HEK293 (cell line): ENCODE results near the gene CHRNE.

ENCODE experiments used
- CTCF ChIA-PET: fragments of 350-600 bp; formaldehyde crosslinking; extraction: SDS; loops from one replicate; lab custom pipeline; 2021; ENCODE audit warnings: antibody characterized with exemption; lab: Yijun Ruan, JAX
- POLR2A ChIA-PET: fragments of 300-600 bp; formaldehyde crosslinking; extraction: SDS; loops from one replicate; lab custom pipeline; 2020; ENCODE audit warnings: antibody characterized with exemption, inconsistent platforms; lab: Yijun Ruan, JAX
- H3K27ac ChIP-seq: fragments of 200-500 bp; sonication (Bioruptor generic); 2 replicates; pipeline ENCODE4 v1.5.1; 2014; ENCODE audit warnings: low read depth, low read length, control low read depth, inconsistent platforms; ENCODE audit errors: extremely low read depth
- H3K36me3 ChIP-seq, 2 experiments: fragments of 200-500 bp in 1 of 2; sonication (Bioruptor generic) in 1 of 2; 1 replicate in 1 of 2; 2 replicates in 1 of 2; pipeline ENCODE4 v1.5.1; 2014 to 2017; ENCODE audit warnings: inconsistent platforms in 2 of 2, low read length in 2 of 2; ENCODE audit not compliant: control insufficient read depth in 2 of 2, insufficient read depth in 1 of 2
- H3K4me1 ChIP-seq: fragments of 200-500 bp; sonication (Bioruptor generic); 2 replicates; pipeline ENCODE4 v1.5.1; 2014; ENCODE audit warnings: mild to moderate bottlenecking, low read length, inconsistent platforms; ENCODE audit not compliant: control insufficient read depth, insufficient read depth
- H3K4me3 ChIP-seq: 2 replicates; pipeline ENCODE4 v1.5.1; 2011; ENCODE audit warnings: low read depth, mild to moderate bottlenecking, control low read depth, low read length, moderate library complexity
- H3K9me3 ChIP-seq: fragments of 200-500 bp; sonication (Bioruptor generic); 2 replicates; pipeline ENCODE4 v1.5.1; 2014; ENCODE audit warnings: low read depth, low read length, inconsistent platforms; ENCODE audit not compliant: control insufficient read depth, insufficient read depth
- BCL11A ChIP-seq: fragments of 450-650 bp; formaldehyde crosslinking; IDR thresholded peaks from 2 replicates; pipeline ENCODE4 v1.5.1; 2016; ENCODE audit warnings: low read depth, missing biosample characterization, missing genetic modification characterization
- GFI1B ChIP-seq: fragments of 450-650 bp; formaldehyde crosslinking; IDR thresholded peaks from 2 replicates; pipeline ENCODE4 v1.5.1; 2016; ENCODE audit warnings: missing biosample characterization, missing genetic modification characterization
- GLI4 ChIP-seq: fragments of 450-650 bp; formaldehyde crosslinking; IDR thresholded peaks from 2 replicates; pipeline ENCODE4 v1.5.1; 2016; ENCODE audit warnings: missing biosample characterization, missing genetic modification characterization
- HOXA7 ChIP-seq: sonication (generic); formaldehyde crosslinking; IDR thresholded peaks from 2 replicates; pipeline ENCODE4 v1.8.1; 2022; ENCODE audit warnings: missing genetic modification reagents, borderline replicate concordance
- MYNN ChIP-seq: fragments of 450-650 bp; formaldehyde crosslinking; IDR thresholded peaks from 2 replicates; pipeline ENCODE4 v1.5.1; 2016; ENCODE audit warnings: missing biosample characterization, missing genetic modification characterization, borderline replicate concordance
- PRDM1 ChIP-seq: fragments of 450-650 bp; formaldehyde crosslinking; IDR thresholded peaks from 2 replicates; pipeline ENCODE4; 2016; ENCODE audit warnings: missing biosample characterization, missing genetic modification characterization
- ZBTB17 ChIP-seq: fragments of 450-650 bp; formaldehyde crosslinking; IDR thresholded peaks from 2 replicates; pipeline ENCODE4 v1.5.1; 2016; ENCODE audit warnings: missing biosample characterization, missing genetic modification characterization
- ZFHX2 ChIP-seq: fragments of 450-650 bp; formaldehyde crosslinking; conservative IDR thresholded peaks from 2 replicates; pipeline ENCODE4 v1.5.1; 2016; ENCODE audit warnings: missing biosample characterization, missing genetic modification characterization
- ZIC2 ChIP-seq: fragments of 450-650 bp; formaldehyde crosslinking; IDR thresholded peaks from 2 replicates; pipeline ENCODE4 v1.5.1; 2016; ENCODE audit warnings: missing biosample characterization, missing genetic modification characterization
- ZNF138 ChIP-seq: fragments of 450-650 bp; formaldehyde crosslinking; IDR thresholded peaks from 2 replicates; pipeline ENCODE4 v1.5.1; 2016; ENCODE audit warnings: missing biosample characterization, missing genetic modification characterization, borderline replicate concordance
- ZNF174 ChIP-seq: fragments of 450-650 bp; formaldehyde crosslinking; IDR thresholded peaks from 2 replicates; pipeline ENCODE4 v1.5.0; 2017; ENCODE audit warnings: missing biosample characterization, mild to moderate bottlenecking, missing genetic modification characterization
- ZNF175 ChIP-seq: fragments of 450-650 bp; formaldehyde crosslinking; IDR thresholded peaks from 2 replicates; pipeline ENCODE4 v1.5.1; 2016; ENCODE audit warnings: missing biosample characterization, missing genetic modification characterization
- ZNF24 ChIP-seq: fragments of 450-650 bp; formaldehyde crosslinking; IDR thresholded peaks from 2 replicates; pipeline ENCODE4 v1.5.1; 2016; ENCODE audit warnings: missing biosample characterization, missing genetic modification characterization
- ZNF248 ChIP-seq: fragments of 450-650 bp; formaldehyde crosslinking; IDR thresholded peaks from 2 replicates; pipeline ENCODE4 v1.5.1; 2017; ENCODE audit warnings: missing biosample characterization, missing genetic modification characterization
- ZNF266 ChIP-seq: fragments of 450-650 bp; formaldehyde crosslinking; IDR thresholded peaks from 2 replicates; pipeline ENCODE4 v1.5.1; 2016; ENCODE audit warnings: missing biosample characterization, missing genetic modification characterization, low read depth
- ZNF302 ChIP-seq: fragments of 450-650 bp; formaldehyde crosslinking; IDR thresholded peaks from 2 replicates; pipeline ENCODE4 v1.5.1; 2016; ENCODE audit warnings: missing biosample characterization, missing genetic modification characterization, low read depth
- ZNF341 ChIP-seq: fragments of 450-650 bp; formaldehyde crosslinking; IDR thresholded peaks from 2 replicates; pipeline ENCODE4; 2016; ENCODE audit warnings: low read depth, missing biosample characterization, missing genetic modification characterization
- ZNF404 ChIP-seq: fragments of 450-650 bp; formaldehyde crosslinking; IDR thresholded peaks from 2 replicates; pipeline ENCODE4 v1.5.1; 2017; ENCODE audit warnings: missing biosample characterization, missing genetic modification characterization
- ZNF529 ChIP-seq: fragments of 450-650 bp; formaldehyde crosslinking; IDR thresholded peaks from 2 replicates; pipeline ENCODE4 v1.5.1; 2017; ENCODE audit warnings: missing genetic modification characterization, missing biosample characterization; ENCODE audit not compliant: insufficient replicate concordance
- ZNF530 ChIP-seq: fragments of 450-650 bp; formaldehyde crosslinking; IDR thresholded peaks from 2 replicates; pipeline ENCODE4 v1.5.1; 2016; ENCODE audit warnings: low read depth, missing biosample characterization, missing genetic modification characterization
- ZNF544 ChIP-seq: fragments of 450-650 bp; formaldehyde crosslinking; IDR thresholded peaks from 2 replicates; pipeline ENCODE4 v1.5.0; 2017; ENCODE audit warnings: missing biosample characterization, missing genetic modification characterization
- ZNF600 ChIP-seq: fragments of 450-650 bp; formaldehyde crosslinking; IDR thresholded peaks from 2 replicates; pipeline ENCODE4 v1.5.1; 2016; ENCODE audit warnings: missing biosample characterization, missing genetic modification characterization
- ZNF660 ChIP-seq: fragments of 450-650 bp; IDR thresholded peaks from 2 replicates; pipeline ENCODE4 v1.5.1; 2018; ENCODE audit warnings: missing biosample characterization, mild to moderate bottlenecking, missing genetic modification characterization
- ZNF837 ChIP-seq: fragments of 450-650 bp; formaldehyde crosslinking; IDR thresholded peaks from 2 replicates; pipeline ENCODE4 v1.5.1; 2016; ENCODE audit warnings: missing biosample characterization, missing genetic modification characterization
- TF ChIP-seq, protein P1 (sequence below): fragments of 450-650 bp; formaldehyde crosslinking; IDR thresholded peaks from 2 replicates; pipeline ENCODE4 v1.5.1; 2016; ENCODE audit warnings: missing biosample characterization, missing genetic modification characterization
- TF ChIP-seq, protein P2 (sequence below): fragments of 450-650 bp; formaldehyde crosslinking; IDR thresholded peaks from 2 replicates; pipeline ENCODE4 v1.5.1; 2016; ENCODE audit warnings: missing biosample characterization, missing genetic modification characterization
- TF ChIP-seq, protein P3 (sequence below): fragments of 450-650 bp; formaldehyde crosslinking; IDR thresholded peaks from 2 replicates; pipeline ENCODE4 v1.5.1; 2016; ENCODE audit warnings: missing biosample characterization, missing genetic modification characterization, borderline replicate concordance

CHRNE gene

DNA sequence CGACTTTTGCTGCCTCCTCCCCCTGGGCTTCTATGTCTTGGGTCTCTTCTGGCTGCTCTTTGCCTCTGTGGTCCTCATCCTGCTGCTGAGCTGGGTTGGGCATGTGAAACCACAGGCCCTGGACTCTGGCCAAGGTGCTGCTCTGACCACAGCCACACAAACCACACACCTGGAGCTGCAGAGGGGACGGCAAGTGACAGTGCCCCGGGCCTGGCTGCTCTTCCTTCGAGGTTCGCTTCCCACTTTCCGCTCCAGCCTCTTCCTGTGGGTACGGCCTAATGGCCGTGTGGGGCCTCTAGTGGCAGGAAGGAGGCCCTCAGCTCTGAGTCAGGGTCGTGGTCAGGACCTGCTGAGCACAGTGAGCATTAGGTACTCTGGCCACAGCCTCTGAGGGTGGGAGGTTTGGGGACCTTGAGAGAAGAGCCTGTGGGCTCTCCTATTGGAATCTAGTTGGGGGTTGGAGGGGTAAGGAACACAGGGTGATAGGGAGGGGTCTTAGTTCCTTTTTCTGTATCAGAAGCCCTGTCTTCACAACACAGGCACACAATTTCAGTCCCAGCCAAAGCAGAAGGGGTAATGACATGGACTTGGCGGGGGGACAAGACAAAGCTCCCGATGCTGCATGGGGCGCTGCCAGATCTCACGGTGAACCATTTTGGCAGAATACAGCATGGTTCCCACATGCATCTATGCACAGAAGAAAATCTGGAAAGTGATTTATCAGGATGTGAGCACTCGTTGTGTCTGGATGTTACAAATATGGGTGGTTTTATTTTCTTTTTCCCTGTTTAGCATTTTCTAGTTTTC, 31.5 kb upstream of the CHRNE start:
- Histone ChIP-seq H3K36me3 (peaks cover 14 to 55% of the 10 kb centered on the region in 2 experiments), H3K4me3 (no peak overlapping the region), H3K9me3 (no peaks in the 10 kb centered on the region), H3K27ac (peak overlapping the region; percentile 8; the same call in 1 of the 2 replicates), H3K4me1 (peaks cover 3% of the 10 kb centered on the region)
- TF ChIP-seq ZIC2 (tag by site-specific recombination) (0 out of 2 replicates have a peak, but pooled peaks have one; percentile 8), ZFHX2 (tag by site-specific recombination) (no peak), ZBTB17 (tag by site-specific recombination) (no peak), ZNF266 (tag by site-specific recombination) (no peak), GFI1B (tag by site-specific recombination) (no peak), PRDM1 (tag by site-specific recombination) (0 out of 2 replicates have a peak, but pooled peaks have one; percentile 24), ZNF529 (tag by site-specific recombination) (no peak), GLI4 (tag by site-specific recombination) (no peak), ZNF341 (peak; percentile 55), ZNF600 (tag by site-specific recombination) (0 out of 2 replicates have a peak, but pooled peaks have one; percentile 23), ZNF138 (tag by site-specific recombination) (no peak), ZNF248 (no peak), ZNF174 (tag by site-specific recombination) (no peak)
- TF ChIP-seq, protein P1, sequence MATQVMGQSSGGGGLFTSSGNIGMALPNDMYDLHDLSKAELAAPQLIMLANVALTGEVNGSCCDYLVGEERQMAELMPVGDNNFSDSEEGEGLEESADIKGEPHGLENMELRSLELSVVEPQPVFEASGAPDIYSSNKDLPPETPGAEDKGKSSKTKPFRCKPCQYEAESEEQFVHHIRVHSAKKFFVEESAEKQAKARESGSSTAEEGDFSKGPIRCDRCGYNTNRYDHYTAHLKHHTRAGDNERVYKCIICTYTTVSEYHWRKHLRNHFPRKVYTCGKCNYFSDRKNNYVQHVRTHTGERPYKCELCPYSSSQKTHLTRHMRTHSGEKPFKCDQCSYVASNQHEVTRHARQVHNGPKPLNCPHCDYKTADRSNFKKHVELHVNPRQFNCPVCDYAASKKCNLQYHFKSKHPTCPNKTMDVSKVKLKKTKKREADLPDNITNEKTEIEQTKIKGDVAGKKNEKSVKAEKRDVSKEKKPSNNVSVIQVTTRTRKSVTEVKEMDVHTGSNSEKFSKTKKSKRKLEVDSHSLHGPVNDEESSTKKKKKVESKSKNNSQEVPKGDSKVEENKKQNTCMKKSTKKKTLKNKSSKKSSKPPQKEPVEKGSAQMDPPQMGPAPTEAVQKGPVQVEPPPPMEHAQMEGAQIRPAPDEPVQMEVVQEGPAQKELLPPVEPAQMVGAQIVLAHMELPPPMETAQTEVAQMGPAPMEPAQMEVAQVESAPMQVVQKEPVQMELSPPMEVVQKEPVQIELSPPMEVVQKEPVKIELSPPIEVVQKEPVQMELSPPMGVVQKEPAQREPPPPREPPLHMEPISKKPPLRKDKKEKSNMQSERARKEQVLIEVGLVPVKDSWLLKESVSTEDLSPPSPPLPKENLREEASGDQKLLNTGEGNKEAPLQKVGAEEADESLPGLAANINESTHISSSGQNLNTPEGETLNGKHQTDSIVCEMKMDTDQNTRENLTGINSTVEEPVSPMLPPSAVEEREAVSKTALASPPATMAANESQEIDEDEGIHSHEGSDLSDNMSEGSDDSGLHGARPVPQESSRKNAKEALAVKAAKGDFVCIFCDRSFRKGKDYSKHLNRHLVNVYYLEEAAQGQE = peak; percentile 84
- TF ChIP-seq, protein P2, sequence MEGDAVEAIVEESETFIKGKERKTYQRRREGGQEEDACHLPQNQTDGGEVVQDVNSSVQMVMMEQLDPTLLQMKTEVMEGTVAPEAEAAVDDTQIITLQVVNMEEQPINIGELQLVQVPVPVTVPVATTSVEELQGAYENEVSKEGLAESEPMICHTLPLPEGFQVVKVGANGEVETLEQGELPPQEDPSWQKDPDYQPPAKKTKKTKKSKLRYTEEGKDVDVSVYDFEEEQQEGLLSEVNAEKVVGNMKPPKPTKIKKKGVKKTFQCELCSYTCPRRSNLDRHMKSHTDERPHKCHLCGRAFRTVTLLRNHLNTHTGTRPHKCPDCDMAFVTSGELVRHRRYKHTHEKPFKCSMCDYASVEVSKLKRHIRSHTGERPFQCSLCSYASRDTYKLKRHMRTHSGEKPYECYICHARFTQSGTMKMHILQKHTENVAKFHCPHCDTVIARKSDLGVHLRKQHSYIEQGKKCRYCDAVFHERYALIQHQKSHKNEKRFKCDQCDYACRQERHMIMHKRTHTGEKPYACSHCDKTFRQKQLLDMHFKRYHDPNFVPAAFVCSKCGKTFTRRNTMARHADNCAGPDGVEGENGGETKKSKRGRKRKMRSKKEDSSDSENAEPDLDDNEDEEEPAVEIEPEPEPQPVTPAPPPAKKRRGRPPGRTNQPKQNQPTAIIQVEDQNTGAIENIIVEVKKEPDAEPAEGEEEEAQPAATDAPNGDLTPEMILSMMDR (tag by site-specific recombination) = peak; percentile 63
- TF ChIP-seq, protein P3, sequence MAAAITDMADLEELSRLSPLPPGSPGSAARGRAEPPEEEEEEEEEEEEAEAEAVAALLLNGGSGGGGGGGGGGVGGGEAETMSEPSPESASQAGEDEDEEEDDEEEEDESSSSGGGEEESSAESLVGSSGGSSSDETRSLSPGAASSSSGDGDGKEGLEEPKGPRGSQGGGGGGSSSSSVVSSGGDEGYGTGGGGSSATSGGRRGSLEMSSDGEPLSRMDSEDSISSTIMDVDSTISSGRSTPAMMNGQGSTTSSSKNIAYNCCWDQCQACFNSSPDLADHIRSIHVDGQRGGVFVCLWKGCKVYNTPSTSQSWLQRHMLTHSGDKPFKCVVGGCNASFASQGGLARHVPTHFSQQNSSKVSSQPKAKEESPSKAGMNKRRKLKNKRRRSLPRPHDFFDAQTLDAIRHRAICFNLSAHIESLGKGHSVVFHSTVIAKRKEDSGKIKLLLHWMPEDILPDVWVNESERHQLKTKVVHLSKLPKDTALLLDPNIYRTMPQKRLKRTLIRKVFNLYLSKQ (tag by site-specific recombination) = no peak
- ChIA-PET CTCF (interaction anchor here (0.6 to 1.6 kb wide), 6 partner anchors 23 to 202 kb away, joined by 3 to 7 read pairs (median 4); partner anchors contain the start of gene CHRNE), POLR2A (interaction anchor here (0.8 to 1.7 kb wide), 7 partner anchors 11 to 33 kb away, joined by 4 to 9 read pairs (median 7); partner anchors contain the start of genes PFN1 and SPAG7)

DNA sequence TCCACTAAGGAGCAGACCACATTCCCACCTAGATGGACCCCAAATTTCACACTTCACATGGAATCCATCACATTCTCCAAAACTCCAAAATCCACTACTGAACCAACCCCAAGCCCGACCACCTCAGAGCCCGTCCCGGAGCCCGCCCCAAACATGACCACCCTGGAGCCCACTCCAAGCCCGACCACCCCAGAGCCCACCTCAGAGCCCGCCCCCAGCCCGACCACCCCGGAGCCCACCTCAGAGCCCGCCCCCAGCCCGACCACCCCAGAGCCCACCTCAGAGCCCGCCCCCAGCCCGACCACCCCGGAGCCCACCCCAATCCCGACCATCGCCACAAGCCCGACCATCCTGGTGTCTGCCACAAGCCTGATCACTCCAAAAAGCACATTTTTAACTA, 30.7 kb upstream of the CHRNE start:
- ChIA-PET CTCF (interaction anchor here (0.6 to 1.6 kb wide), 4 partner anchors 22 to 201 kb away, joined by 3 to 7 read pairs (median 4); no protein-coding TSS in a partner anchor), POLR2A (interaction anchor here (0.8 to 1.7 kb wide), 7 partner anchors 10 to 33 kb away, joined by 4 to 9 read pairs (median 7); partner anchors contain the start of genes PFN1 and SPAG7)
- H3K4me1 ChIP-seq = peaks cover 2% of the 10 kb centered on the region
- H3K27ac ChIP-seq = no peak overlapping the region
- H3K9me3 ChIP-seq = no peaks in the 10 kb centered on the region
- H3K36me3 ChIP-seq = peaks cover 14 to 57% of the 10 kb centered on the region in 2 experiments
- no peak overlapping the region for H3K4me3 ChIP-seq
- TF ChIP-seq ZNF530 (tag by site-specific recombination) = no peak
- no peak for TF ChIP-seq ZNF544 (tag by site-specific recombination)
- no peak for TF ChIP-seq ZNF302 (tag by site-specific recombination)
- TF ChIP-seq HOXA7 = no peak
- TF ChIP-seq MYNN (tag by site-specific recombination) = no peak
- no peak for TF ChIP-seq ZNF660 (tag by site-specific recombination)
- no peak for TF ChIP-seq ZNF837 (tag by site-specific recombination)
- no peak for TF ChIP-seq ZNF24 (tag by site-specific recombination)
- TF ChIP-seq ZNF175 (tag by site-specific recombination) = no peak
- TF ChIP-seq BCL11A = no peak
- TF ChIP-seq ZNF404 (tag by site-specific recombination) = no peak
- TF ChIP-seq, all 188 proteins: peak for 0
